Activated CD4-positive, alpha-beta T cell treated with anti-CD3 and anti-CD28 coated beads, Interleukin-2, Interleukin-6, amounts not matched to agents 100 ng/mL and 50 ng/mL, durations not matched to agents 16 hours and 8 hours (primary cell): Measurements from ENCODE around the gene C17orf78.
"Not testable (repeated sequence)": the region's sequence is repeated elsewhere in the genome, so short reads cannot be mapped to it uniquely, and the experiment has no call there.

ENCODE experiments used
- DNase-seq: peaks from one replicate; pipeline ENCODE4 v3.0.0-alpha.2; 2020

The C17orf78 gene

GRCh38 chr17:37388266-37388665 is 12.5 kb downstream of the C17orf78 start:
- DNase-seq, result no peak

GRCh38 chr17:37389160-37389559 is 13.4 kb downstream of the C17orf78 start:
- no peak for DNase-seq

GRCh38 chr17:37391146-37391545 is 15.4 kb downstream of the C17orf78 start:
- no peak for DNase-seq

- DNase-seq, result peak; percentile 52
Observed at GRCh38 chr17:37392024-37392590, 16.3 kb downstream of the C17orf78 start.

GRCh38 chr17:37393352-37393751 is 17.6 kb downstream of the C17orf78 start:
- no peak for DNase-seq

GRCh38 chr17:37399265-37399803 is 23.5 kb downstream of the C17orf78 start:
- DNase-seq, result no peak

- DNase-seq, result no peak
Observed at GRCh38 chr17:37400505-37400904, 24.7 kb downstream of the C17orf78 start.

- DNase-seq, result not testable (repeated sequence)
Observed at GRCh38 chr17:37405522-37405921, 29.7 kb downstream of the C17orf78 start.

- DNase-seq, result no peak
Observed at GRCh38 chr17:37405955-37406634, 30.3 kb downstream of the C17orf78 start.

- peak; percentile 89 for DNase-seq
Observed at GRCh38 chr17:37406635-37407461, 31.1 kb downstream of the C17orf78 start, which contains the start of the genes ACACA and TADA2A. TSS of gene ACACA (minus strand) at chr17:37406836. CDS start at chr17:37406299, 537 bp downstream. TSS of gene TADA2A (plus strand) at chr17:37406886. CDS start at chr17:37411366, 4,480 bp downstream.

GRCh38 chr17:37408145-37408479 is 32.3 kb downstream of the C17orf78 start:
- not testable (repeated sequence) for DNase-seq

GRCh38 chr17:37410357-37410756 is 34.6 kb downstream of the C17orf78 start:
- DNase-seq, result no peak

GRCh38 chr17:37413875-37414519 is 38.2 kb downstream of the C17orf78 start:
- no peak for DNase-seq

- DNase-seq, result no peak
Observed at GRCh38 chr17:37417852-37418251, 42.1 kb downstream of the C17orf78 start.

- DNase-seq, result no peak
Observed at GRCh38 chr17:37422971-37423625, 47.3 kb downstream of the C17orf78 start.

GRCh38 chr17:37425268-37425667 is 49.5 kb downstream of the C17orf78 start:
- no peak for DNase-seq

- no peak for DNase-seq
Observed at GRCh38 chr17:37429039-37429438, 53.3 kb downstream of the C17orf78 start.

- DNase-seq, result no peak
Observed at GRCh38 chr17:37429453-37429852, 53.7 kb downstream of the C17orf78 start.

- peak; percentile 70 for DNase-seq
Observed at GRCh38 chr17:37430051-37430627, 54.4 kb downstream of the C17orf78 start.

- no peak for DNase-seq
Observed at GRCh38 chr17:37432671-37433070, 56.9 kb downstream of the C17orf78 start.

GRCh38 chr17:37438141-37438540 is 62.4 kb downstream of the C17orf78 start:
- DNase-seq, result no peak

GRCh38 chr17:37440424-37440823 is 64.6 kb downstream of the C17orf78 start:
- no peak for DNase-seq
